Astrocyte (in vitro differentiated cells and primary cell): ENCODE measurements around the gene GABBR1. TPM values are rescaled to one million over a fixed set of nuclear protein-coding genes. Genes with fewer than 3 reads are reported as not detected.

Experiments
- DNase-seq: peaks from one replicate; pipeline ENCODE4 v3.0.0-alpha.2; 2010; ENCODE audit warnings: low read depth
- FAIRE-seq: peaks from 2 replicates; lab custom pipeline; 2011; peaks lifted over from hg19 to GRCh38; lab: Jason Lieb, UNC
- H2AFZ ChIP-seq: 2 replicates; pipeline ENCODE4 v1.6.0; 2012; ENCODE audit warnings: low read depth, low read length, inconsistent platforms
- H3K27ac ChIP-seq: 2 replicates; pipeline ENCODE4 v1.5.1; 2011; ENCODE audit warnings: low read depth, low read length, inconsistent platforms
- H3K27me3 ChIP-seq: 2 replicates; pipeline ENCODE4 v1.6.0; 2011; ENCODE audit warnings: low read length, inconsistent platforms; ENCODE audit not compliant: insufficient read depth
- H3K36me3 ChIP-seq: 2 replicates; pipeline ENCODE4 v1.5.1; 2011; ENCODE audit warnings: low read length, inconsistent platforms; ENCODE audit not compliant: insufficient read depth
- H3K4me1 ChIP-seq: 2 replicates; pipeline ENCODE4 v1.5.1; 2011; ENCODE audit warnings: low read length, inconsistent platforms; ENCODE audit not compliant: insufficient read depth
- H3K4me2 ChIP-seq: 2 replicates; pipeline ENCODE4 v1.6.0; 2012; ENCODE audit warnings: low read length, inconsistent platforms
- H3K4me3 ChIP-seq: 2 replicates; pipeline ENCODE4 v1.5.1; 2011; ENCODE audit warnings: low read depth, mild to moderate bottlenecking, low read length, inconsistent platforms; ENCODE audit not compliant: insufficient read depth
- H3K79me2 ChIP-seq: 2 replicates; pipeline ENCODE4 v1.6.0; 2012; ENCODE audit warnings: mild to moderate bottlenecking, low read length, inconsistent platforms; ENCODE audit not compliant: insufficient read depth
- H3K9ac ChIP-seq: 2 replicates; pipeline ENCODE4 v1.6.0; 2012; ENCODE audit warnings: mild to moderate bottlenecking, low read length, inconsistent platforms
- H3K9me3 ChIP-seq: 2 replicates; pipeline ENCODE4 v1.5.1; 2012; ENCODE audit warnings: low read depth, mild to moderate bottlenecking, low read length, inconsistent platforms; ENCODE audit not compliant: insufficient read depth
- H4K20me1 ChIP-seq: 2 replicates; pipeline ENCODE4 v1.6.0; 2012; ENCODE audit warnings: low read length, inconsistent platforms; ENCODE audit not compliant: insufficient read depth
- H3K27ac Mint-ChIP-seq: one replicate; pipeline ENCODE4 v1.8.0; 2021; ENCODE audit warnings: mild to moderate bottlenecking, mixed read lengths; ENCODE audit not compliant: unreplicated experiment
- H3K27me3 Mint-ChIP-seq: one replicate; pipeline ENCODE4 v1.8.0; 2021; ENCODE audit warnings: low read depth, mixed read lengths; ENCODE audit not compliant: unreplicated experiment
- H3K36me3 Mint-ChIP-seq: one replicate; pipeline ENCODE4 v1.8.0; 2021; ENCODE audit warnings: low read depth, mixed read lengths; ENCODE audit not compliant: unreplicated experiment
- H3K4me1 Mint-ChIP-seq: one replicate; pipeline ENCODE4 v1.8.0; 2021; ENCODE audit warnings: low read depth, mixed read lengths; ENCODE audit not compliant: unreplicated experiment
- H3K4me3 Mint-ChIP-seq: one replicate; pipeline ENCODE4 v1.8.0; 2021; ENCODE audit warnings: mild to moderate bottlenecking, moderate library complexity, mixed read lengths; ENCODE audit not compliant: unreplicated experiment
- H3K9me3 Mint-ChIP-seq: one replicate; pipeline ENCODE4 v1.8.0; 2021; ENCODE audit warnings: mild to moderate bottlenecking, mixed read lengths; ENCODE audit not compliant: unreplicated experiment
- CTCF ChIP-seq: IDR thresholded peaks from 2 replicates; pipeline ENCODE4 v1.5.1; 2011; ENCODE audit warnings: low read depth, mild to moderate bottlenecking, inconsistent platforms, low read length, moderate library complexity; ENCODE audit not compliant: insufficient read depth
- EZH2 ChIP-seq: IDR thresholded peaks from 2 replicates; pipeline ENCODE4 v1.6.1; 2012; ENCODE audit warnings: mild to moderate bottlenecking, low read length, inconsistent platforms; ENCODE audit not compliant: insufficient read depth
- total RNA-seq: library from RNA; stranded (reverse); gene quantifications from 2 replicates; pipeline ENCODE4 v1.2.1, GENCODE V29; 2021

Gene GABBR1
- total RNA-seq, 1 donor from 2014 or later, result 66.3 TPM

- no peaks in the 10 kb centered on the region for H3K9me3 Mint-ChIP-seq
- peaks cover 5% of the 10 kb centered on the region for H3K4me1 Mint-ChIP-seq
- Histone ChIP-seq H3K27ac (no peak overlapping the region), H4K20me1 (no peaks in the 10 kb centered on the region), H3K36me3 (no peaks in the 10 kb centered on the region), H3K4me1 (no peaks in the 10 kb centered on the region), H3K4me3 (no peak overlapping the region), H2AFZ (no peak overlapping the region), H3K9ac (no peak overlapping the region), H3K79me2 (no peaks in the 10 kb centered on the region), H3K9me3 (no peaks in the 10 kb centered on the region), H3K27me3 (no peaks in the 10 kb centered on the region), H3K4me2 (no peak overlapping the region)
- H3K4me3 Mint-ChIP-seq, result no peak overlapping the region
- DNase-seq (no peak), FAIRE-seq (no peak)
- TF ChIP-seq CTCF (no peak), EZH2 (no peak)
- no peak overlapping the region for H3K27ac Mint-ChIP-seq
- no peaks in the 10 kb centered on the region for H3K36me3 Mint-ChIP-seq
- H3K27me3 Mint-ChIP-seq, result no peaks in the 10 kb centered on the region
These were observed 55.4 kb downstream of the GABBR1 start for GRCh38 chr6:29577544-29577943.

GRCh38 chr6:29576056-29576455 lies 56.9 kb downstream of the GABBR1 start:
- Histone ChIP-seq H3K9me3 (no peaks in the 10 kb centered on the region), H3K27ac (no peak overlapping the region), H3K36me3 (no peaks in the 10 kb centered on the region), H2AFZ (no peak overlapping the region), H4K20me1 (no peaks in the 10 kb centered on the region), H3K4me1 (no peaks in the 10 kb centered on the region), H3K4me3 (no peak overlapping the region), H3K27me3 (no peaks in the 10 kb centered on the region), H3K9ac (no peak overlapping the region), H3K79me2 (no peaks in the 10 kb centered on the region), H3K4me2 (no peak overlapping the region)
- DNase-seq (no peak), FAIRE-seq (no peak)
- Mint-ChIP-seq H3K4me1 (peaks cover 5% of the 10 kb centered on the region), H3K36me3 (no peaks in the 10 kb centered on the region), H3K9me3 (no peaks in the 10 kb centered on the region), H3K27me3 (no peaks in the 10 kb centered on the region), H3K4me3 (no peak overlapping the region), H3K27ac (no peak overlapping the region)
- TF ChIP-seq EZH2 (no peak), CTCF (no peak)

- TF ChIP-seq EZH2, result no peak
- TF ChIP-seq CTCF, result no peak
- Mint-ChIP-seq H3K36me3 (no peaks in the 10 kb centered on the region), H3K9me3 (peaks cover 2% of the 10 kb centered on the region), H3K27me3 (peaks cover 1% of the 10 kb centered on the region), H3K27ac (no peak overlapping the region), H3K4me1 (no peaks in the 10 kb centered on the region), H3K4me3 (no peak overlapping the region)
- no peak overlapping the region for H3K9ac ChIP-seq
- H3K79me2 ChIP-seq, result no peaks in the 10 kb centered on the region
- no peak overlapping the region for H3K4me3 ChIP-seq
- no peak for FAIRE-seq
- H3K27ac ChIP-seq, result no peak overlapping the region
- no peaks in the 10 kb centered on the region for H3K4me1 ChIP-seq
- H3K9me3 ChIP-seq, result no peaks in the 10 kb centered on the region
- H2AFZ ChIP-seq, result no peak overlapping the region
- DNase-seq, result no peak
- no peaks in the 10 kb centered on the region for H3K36me3 ChIP-seq
- no peak overlapping the region for H3K4me2 ChIP-seq
- H4K20me1 ChIP-seq, result no peaks in the 10 kb centered on the region
- no peaks in the 10 kb centered on the region for H3K27me3 ChIP-seq
These were observed 65.0 kb downstream of the GABBR1 start for GRCh38 chr6:29567991-29568390.
